ENCODE results near the gene LTC4S.

Gene LTC4S

GRCh38 chr5:179771311-179771895, 22.4 kb upstream of the LTC4S start:
- Histone ChIP-seq H3K4me3 (ENCODE audit: low read depth in 1 of 2, low read length in 2 of 2) (no peak overlapping the region), H3K27me3 (ENCODE audit: low read depth, low read length) (no peaks in the 10 kb centered on the region), H3K4me1 (ENCODE audit: control insufficient read depth in 1 of 2, insufficient read depth in 2 of 2, low read length in 2 of 2) (peaks cover 1 to 8% of the 10 kb centered on the region in 2 donors), H3K36me3 (ENCODE audit: control insufficient read depth in 1 of 2, insufficient read depth in 2 of 2, low read length in 2 of 2) (peaks cover 65 to 67% of the 10 kb centered on the region in 2 donors), H3K27ac (ENCODE audit: low read length) (no peak overlapping the region), H3K9me3 (ENCODE audit: control insufficient read depth in 1 of 2, low read length in 2 of 2) (no peaks in the 10 kb centered on the region)

- no peaks in the 10 kb centered on the region for H3K27me3 ChIP-seq (ENCODE audit: low read depth, low read length)
- H3K4me1 ChIP-seq (ENCODE audit: control insufficient read depth in 1 of 2, insufficient read depth in 2 of 2, low read length in 2 of 2): no peaks in the 10 kb centered on the region
- H3K27ac ChIP-seq (ENCODE audit: low read length): no peak overlapping the region
- H3K36me3 ChIP-seq (ENCODE audit: control insufficient read depth in 1 of 2, insufficient read depth in 2 of 2, low read length in 2 of 2): peaks cover 67 to 69% of the 10 kb centered on the region in 2 donors
- H3K4me3 ChIP-seq (ENCODE audit: low read depth in 1 of 2, low read length in 2 of 2): no peak overlapping the region
- H3K9me3 ChIP-seq (ENCODE audit: control insufficient read depth in 1 of 2, low read length in 2 of 2): no peaks in the 10 kb centered on the region
These were observed 21.4 kb upstream of the LTC4S start for GRCh38 chr5:179772351-179772750.

- H3K27ac ChIP-seq (ENCODE audit: low read length): no peak overlapping the region
- H3K4me1 ChIP-seq (ENCODE audit: control insufficient read depth in 1 of 2, insufficient read depth in 2 of 2, low read length in 2 of 2): no peaks in the 10 kb centered on the region
- H3K27me3 ChIP-seq (ENCODE audit: low read depth, low read length): no peaks in the 10 kb centered on the region
- H3K9me3 ChIP-seq (ENCODE audit: control insufficient read depth in 1 of 2, low read length in 2 of 2): no peaks in the 10 kb centered on the region
- H3K36me3 ChIP-seq (ENCODE audit: control insufficient read depth in 1 of 2, insufficient read depth in 2 of 2, low read length in 2 of 2): peaks cover 69 to 76% of the 10 kb centered on the region in 2 donors
- no peak overlapping the region for H3K4me3 ChIP-seq (ENCODE audit: low read depth in 1 of 2, low read length in 2 of 2)
These were observed 20.1 kb upstream of the LTC4S start for GRCh38 chr5:179773686-179774040.

GRCh38 chr5:179774442-179774841, 19.3 kb upstream of the LTC4S start:
- Histone ChIP-seq H3K27me3 (ENCODE audit: low read depth, low read length) (no peaks in the 10 kb centered on the region), H3K4me3 (ENCODE audit: low read depth in 1 of 2, low read length in 2 of 2) (no peak overlapping the region), H3K27ac (ENCODE audit: low read length) (no peak overlapping the region), H3K4me1 (ENCODE audit: control insufficient read depth in 1 of 2, insufficient read depth in 2 of 2, low read length in 2 of 2) (no peaks in the 10 kb centered on the region), H3K9me3 (ENCODE audit: control insufficient read depth in 1 of 2, low read length in 2 of 2) (no peaks in the 10 kb centered on the region), H3K36me3 (ENCODE audit: control insufficient read depth in 1 of 2, insufficient read depth in 2 of 2, low read length in 2 of 2) (peaks cover 61 to 68% of the 10 kb centered on the region in 2 donors)

- H3K27me3 ChIP-seq (ENCODE audit: low read depth, low read length): no peaks in the 10 kb centered on the region
- peaks cover 44 to 66% of the 10 kb centered on the region in 2 donors for H3K36me3 ChIP-seq (ENCODE audit: control insufficient read depth in 1 of 2, insufficient read depth in 2 of 2, low read length in 2 of 2)
- no peaks in the 10 kb centered on the region for H3K4me1 ChIP-seq (ENCODE audit: control insufficient read depth in 1 of 2, insufficient read depth in 2 of 2, low read length in 2 of 2)
These were observed 17.3 kb upstream of the LTC4S start for GRCh38 chr5:179776411-179776938.

GRCh38 chr5:179777456-179777855, 16.3 kb upstream of the LTC4S start:
- H3K27me3 ChIP-seq (ENCODE audit: low read depth, low read length): no peaks in the 10 kb centered on the region
- peaks cover 35 to 59% of the 10 kb centered on the region in 2 donors for H3K36me3 ChIP-seq (ENCODE audit: control insufficient read depth in 1 of 2, insufficient read depth in 2 of 2, low read length in 2 of 2)
- peaks cover 0 to 8% of the 10 kb centered on the region in 2 donors for H3K4me1 ChIP-seq (ENCODE audit: control insufficient read depth in 1 of 2, insufficient read depth in 2 of 2, low read length in 2 of 2)
- H3K9me3 ChIP-seq (ENCODE audit: control insufficient read depth in 1 of 2, low read length in 2 of 2): no peaks in the 10 kb centered on the region
- no peak overlapping the region for H3K27ac ChIP-seq (ENCODE audit: low read length)
- H3K4me3 ChIP-seq (ENCODE audit: low read depth in 1 of 2, low read length in 2 of 2): no peak overlapping the region

More at GRCh38 chr5:179776411-179776938, 17.3 kb upstream of the LTC4S start:
- Histone ChIP-seq H3K4me3 (ENCODE audit: low read depth in 1 of 2, low read length in 2 of 2) (no peak overlapping the region), H3K27ac (ENCODE audit: low read length) (no peak overlapping the region), H3K9me3 (ENCODE audit: control insufficient read depth in 1 of 2, low read length in 2 of 2) (no peaks in the 10 kb centered on the region)

- Histone ChIP-seq H3K9me3 (ENCODE audit: control insufficient read depth in 1 of 2, low read length in 2 of 2) (no peaks in the 10 kb centered on the region), H3K4me1 (ENCODE audit: control insufficient read depth in 1 of 2, insufficient read depth in 2 of 2, low read length in 2 of 2) (peaks cover 0 to 10% of the 10 kb centered on the region in 2 donors), H3K27me3 (ENCODE audit: low read depth, low read length) (no peaks in the 10 kb centered on the region), H3K4me3 (ENCODE audit: low read depth in 1 of 2, low read length in 2 of 2) (no peak overlapping the region), H3K36me3 (ENCODE audit: control insufficient read depth in 1 of 2, insufficient read depth in 2 of 2, low read length in 2 of 2) (peaks cover 33 to 55% of the 10 kb centered on the region in 2 donors), H3K27ac (ENCODE audit: low read length) (no peak overlapping the region)
These were observed 15.9 kb upstream of the LTC4S start for GRCh38 chr5:179777909-179778308.

GRCh38 chr5:179778591-179778990, 15.2 kb upstream of the LTC4S start:
- H3K4me3 ChIP-seq (ENCODE audit: low read depth in 1 of 2, low read length in 2 of 2): no peak overlapping the region
- peaks cover 29 to 49% of the 10 kb centered on the region in 2 donors for H3K36me3 ChIP-seq (ENCODE audit: control insufficient read depth in 1 of 2, insufficient read depth in 2 of 2, low read length in 2 of 2)
- peaks cover 0 to 10% of the 10 kb centered on the region in 2 donors for H3K4me1 ChIP-seq (ENCODE audit: control insufficient read depth in 1 of 2, insufficient read depth in 2 of 2, low read length in 2 of 2)
- H3K27ac ChIP-seq (ENCODE audit: low read length): no peak overlapping the region
- no peaks in the 10 kb centered on the region for H3K27me3 ChIP-seq (ENCODE audit: low read depth, low read length)
- H3K9me3 ChIP-seq (ENCODE audit: control insufficient read depth in 1 of 2, low read length in 2 of 2): no peaks in the 10 kb centered on the region

- Histone ChIP-seq H3K4me3 (ENCODE audit: low read depth in 1 of 2, low read length in 2 of 2) (no peak overlapping the region), H3K9me3 (ENCODE audit: control insufficient read depth in 1 of 2, low read length in 2 of 2) (no peaks in the 10 kb centered on the region), H3K27ac (ENCODE audit: low read length) (no peak overlapping the region), H3K27me3 (ENCODE audit: low read depth, low read length) (no peaks in the 10 kb centered on the region), H3K4me1 (ENCODE audit: control insufficient read depth in 1 of 2, insufficient read depth in 2 of 2, low read length in 2 of 2) (peaks cover 0 to 10% of the 10 kb centered on the region in 2 donors), H3K36me3 (ENCODE audit: control insufficient read depth in 1 of 2, insufficient read depth in 2 of 2, low read length in 2 of 2) (peaks cover 17 to 38% of the 10 kb centered on the region in 2 donors)
These were observed 14.0 kb upstream of the LTC4S start for GRCh38 chr5:179779826-179780225.

- peaks cover 0 to 10% of the 10 kb centered on the region in 2 donors for H3K4me1 ChIP-seq (ENCODE audit: control insufficient read depth in 1 of 2, insufficient read depth in 2 of 2, low read length in 2 of 2)
- peaks cover 15 to 36% of the 10 kb centered on the region in 2 donors for H3K36me3 ChIP-seq (ENCODE audit: control insufficient read depth in 1 of 2, insufficient read depth in 2 of 2, low read length in 2 of 2)
- H3K27ac ChIP-seq (ENCODE audit: low read length): no peak overlapping the region
- H3K9me3 ChIP-seq (ENCODE audit: control insufficient read depth in 1 of 2, low read length in 2 of 2): no peaks in the 10 kb centered on the region
- no peak overlapping the region for H3K4me3 ChIP-seq (ENCODE audit: low read depth in 1 of 2, low read length in 2 of 2)
- no peaks in the 10 kb centered on the region for H3K27me3 ChIP-seq (ENCODE audit: low read depth, low read length)
These were observed 13.4 kb upstream of the LTC4S start for GRCh38 chr5:179780362-179780761.

- Histone ChIP-seq H3K27me3 (ENCODE audit: low read depth, low read length) (no peaks in the 10 kb centered on the region), H3K36me3 (ENCODE audit: control insufficient read depth in 1 of 2, insufficient read depth in 2 of 2, low read length in 2 of 2) (peaks cover 7 to 24% of the 10 kb centered on the region in 2 donors), H3K4me1 (ENCODE audit: control insufficient read depth in 1 of 2, insufficient read depth in 2 of 2, low read length in 2 of 2) (peaks cover 0 to 10% of the 10 kb centered on the region in 2 donors), H3K9me3 (ENCODE audit: control insufficient read depth in 1 of 2, low read length in 2 of 2) (no peaks in the 10 kb centered on the region), H3K4me3 (ENCODE audit: low read depth in 1 of 2, low read length in 2 of 2) (no peak overlapping the region), H3K27ac (ENCODE audit: low read length) (no peak overlapping the region)
These were observed 11.9 kb upstream of the LTC4S start for GRCh38 chr5:179781846-179782245.

GRCh38 chr5:179783128-179783527, 10.7 kb upstream of the LTC4S start:
- Histone ChIP-seq H3K27me3 (ENCODE audit: low read depth, low read length) (no peaks in the 10 kb centered on the region), H3K36me3 (ENCODE audit: control insufficient read depth in 1 of 2, insufficient read depth in 2 of 2, low read length in 2 of 2) (peaks cover 0 to 17% of the 10 kb centered on the region in 2 donors), H3K4me3 (ENCODE audit: low read depth in 1 of 2, low read length in 2 of 2) (no peak overlapping the region), H3K9me3 (ENCODE audit: control insufficient read depth in 1 of 2, low read length in 2 of 2) (no peaks in the 10 kb centered on the region), H3K27ac (ENCODE audit: low read length) (no peak overlapping the region), H3K4me1 (ENCODE audit: control insufficient read depth in 1 of 2, insufficient read depth in 2 of 2, low read length in 2 of 2) (peaks cover 0 to 10% of the 10 kb centered on the region in 2 donors)
